Fibroblast of upper back skin (primary cell): ENCODE data around the gene STUB1.

Experiments used
- DNase-seq: peaks from one replicate; pipeline ENCODE4 v3.0.0-alpha.2; 2013

STUB1 gene

DNA sequence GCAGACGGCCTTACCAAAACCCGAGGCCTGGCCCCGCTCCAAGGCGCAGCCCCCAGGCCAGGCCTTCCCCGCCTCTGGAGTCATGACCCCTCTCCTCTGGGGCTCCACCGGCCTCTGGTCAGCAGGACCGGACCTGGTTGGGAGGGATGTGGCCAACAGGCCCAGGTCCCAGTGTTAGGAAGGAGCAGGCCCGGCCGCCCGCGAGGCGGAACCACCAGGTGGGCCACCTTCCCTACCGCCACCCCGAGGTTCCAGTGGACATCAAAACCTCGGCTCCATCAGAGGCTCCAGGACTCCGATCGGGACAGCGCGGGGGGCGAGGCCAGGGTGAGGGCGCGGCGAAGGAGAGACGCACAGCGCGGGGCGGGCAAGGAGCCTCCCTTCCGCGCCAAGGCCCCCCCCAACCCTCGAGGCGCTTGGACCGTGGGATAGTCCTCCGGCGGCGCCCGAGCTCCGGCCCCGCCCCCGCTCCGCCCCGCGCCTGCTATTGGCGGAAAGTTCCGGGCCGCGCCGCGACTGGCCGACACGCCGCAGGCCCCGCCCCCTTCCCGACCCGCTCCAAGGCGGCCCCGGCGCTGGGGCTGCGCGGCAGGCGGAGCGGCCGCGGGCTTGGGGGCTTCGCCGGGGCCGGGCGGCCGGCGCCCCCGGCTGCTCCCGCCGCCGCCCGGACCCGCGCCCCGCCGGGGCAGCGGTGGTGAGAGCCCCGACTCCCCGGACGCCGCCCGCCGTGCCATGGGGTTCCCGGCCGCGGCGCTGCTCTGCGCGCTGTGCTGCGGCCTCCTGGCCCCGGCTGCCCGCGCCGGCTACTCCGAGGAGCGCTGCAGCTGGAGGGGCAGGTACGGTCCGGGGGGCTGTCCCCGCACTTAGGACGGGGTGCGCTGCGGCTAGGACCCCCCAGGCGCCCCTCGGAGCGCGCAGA is 34.6 kb downstream of the STUB1 start, which contains the start of gene METRN:
Gene METRN, plus strand, starts transcription at position 561 of the 919 bp plus-strand sequence. Its CDS starts 172 bp downstream, at position 733.
- peak; percentile 82 for DNase-seq

DNA sequence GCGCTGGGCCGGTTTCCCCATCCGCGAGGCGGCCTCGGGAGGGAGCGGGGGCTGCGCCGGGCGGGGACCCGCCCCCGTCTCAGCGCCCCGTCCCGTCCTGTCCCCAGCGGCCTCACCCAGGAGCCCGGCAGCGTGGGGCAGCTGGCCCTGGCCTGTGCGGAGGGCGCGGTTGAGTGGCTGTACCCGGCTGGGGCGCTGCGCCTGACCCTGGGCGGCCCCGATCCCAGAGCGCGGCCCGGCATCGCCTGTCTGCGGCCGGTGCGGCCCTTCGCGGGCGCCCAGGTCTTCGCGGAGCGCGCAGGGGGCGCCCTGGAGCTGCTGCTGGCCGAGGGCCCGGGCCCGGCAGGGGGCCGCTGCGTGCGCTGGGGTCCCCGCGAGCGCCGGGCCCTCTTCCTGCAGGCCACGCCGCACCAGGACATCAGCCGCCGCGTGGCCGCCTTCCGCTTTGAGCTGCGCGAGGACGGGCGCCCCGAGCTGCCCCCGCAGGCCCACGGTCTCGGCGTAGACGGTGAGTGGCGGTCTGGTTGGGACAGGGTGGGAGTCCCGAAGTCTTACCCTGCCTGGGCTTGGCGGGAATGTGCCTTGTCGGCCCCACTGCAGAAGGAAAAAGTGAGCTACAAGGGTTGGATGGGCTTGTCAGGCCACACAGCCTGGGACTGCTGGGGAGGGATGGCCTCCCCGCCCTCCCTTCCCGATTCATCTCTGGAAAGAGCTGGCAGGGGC is 35.4 kb downstream of the STUB1 start:
- DNase-seq = no peak

DNA sequence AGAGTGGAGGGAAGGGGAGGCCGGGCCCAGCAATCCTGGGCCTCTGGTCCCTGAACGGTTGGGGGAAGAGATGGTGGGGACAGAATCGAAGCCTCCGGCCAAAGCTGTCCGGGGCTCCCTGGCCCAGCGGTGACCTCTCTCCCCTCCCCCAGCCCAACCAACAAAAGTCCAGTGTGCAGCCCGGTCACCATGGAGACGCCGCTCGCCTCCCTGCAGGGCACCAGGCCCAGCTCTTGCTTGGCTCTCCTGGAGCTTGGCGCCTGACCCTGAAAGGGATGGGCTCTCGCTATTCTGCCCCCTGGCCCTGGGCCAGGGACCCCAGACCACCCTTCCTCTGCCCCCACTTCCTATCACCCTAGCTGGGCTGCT is 36.0 kb downstream of the STUB1 start:
- no peak for DNase-seq

DNA sequence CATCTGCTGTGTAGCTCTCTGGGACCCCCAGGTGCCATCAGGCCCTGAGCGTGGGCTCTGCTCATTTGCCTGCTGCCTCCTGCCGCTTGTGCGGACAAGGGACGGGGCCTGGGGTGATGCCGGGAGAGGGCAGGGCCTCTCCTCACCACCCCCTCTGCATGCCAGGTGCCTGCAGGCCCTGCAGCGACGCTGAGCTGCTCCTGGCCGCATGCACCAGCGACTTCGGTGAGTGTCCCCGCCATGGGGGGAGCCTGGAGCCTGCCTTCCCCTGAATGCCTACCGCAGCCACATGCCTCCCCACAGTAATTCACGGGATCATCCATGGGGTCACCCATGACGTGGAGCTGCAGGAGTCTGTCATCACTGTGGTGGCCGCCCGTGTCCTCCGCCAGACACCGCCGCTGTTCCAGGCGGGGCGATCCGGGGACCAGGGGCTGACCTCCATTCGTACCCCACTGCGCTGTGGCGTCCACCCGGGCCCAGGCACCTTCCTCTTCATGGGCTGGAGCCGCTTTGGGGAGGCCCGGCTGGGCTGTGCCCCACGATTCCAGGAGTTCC is 36.6 kb downstream of the STUB1 start:
- DNase-seq = no peak

DNA sequence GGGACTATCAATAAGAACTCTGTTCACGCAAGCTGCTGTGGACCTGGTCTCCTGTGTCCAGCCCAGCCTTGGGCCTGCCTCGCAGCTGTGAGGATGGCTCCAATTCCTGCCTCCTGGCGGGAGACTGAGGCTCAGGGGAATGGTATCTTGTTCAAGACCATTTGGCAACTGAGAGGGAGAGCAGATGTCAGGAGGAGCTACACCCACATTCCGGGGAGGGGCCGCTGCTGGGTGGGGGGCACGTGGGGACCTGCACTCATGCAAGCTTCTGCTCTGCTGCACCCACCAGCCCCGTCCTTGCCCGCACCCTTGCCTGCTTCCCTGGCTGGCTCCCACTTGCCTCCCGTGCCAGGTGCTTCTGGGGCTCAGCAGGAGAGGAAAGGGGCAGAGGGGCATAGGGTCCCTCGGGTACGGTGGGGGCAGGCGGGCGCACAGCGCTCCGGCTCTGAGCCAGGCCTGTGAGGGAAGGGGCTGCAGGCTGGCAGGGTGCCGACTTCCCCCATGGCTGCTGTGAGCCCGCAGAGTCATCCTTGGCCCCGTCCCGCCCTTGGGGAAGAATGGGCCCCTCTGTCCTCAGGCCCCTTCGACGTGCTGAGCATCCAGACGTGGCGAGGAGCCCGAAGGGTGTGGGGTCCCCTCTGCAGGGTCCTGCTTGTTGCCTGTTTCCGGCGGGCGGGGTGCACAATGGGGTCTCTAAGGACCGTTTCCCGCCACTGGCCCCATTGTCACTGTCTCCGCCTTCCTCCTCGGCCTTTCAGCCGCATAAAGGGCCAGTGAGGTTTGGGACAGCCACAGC is 37.4 kb downstream of the STUB1 start:
- no peak for DNase-seq

DNA sequence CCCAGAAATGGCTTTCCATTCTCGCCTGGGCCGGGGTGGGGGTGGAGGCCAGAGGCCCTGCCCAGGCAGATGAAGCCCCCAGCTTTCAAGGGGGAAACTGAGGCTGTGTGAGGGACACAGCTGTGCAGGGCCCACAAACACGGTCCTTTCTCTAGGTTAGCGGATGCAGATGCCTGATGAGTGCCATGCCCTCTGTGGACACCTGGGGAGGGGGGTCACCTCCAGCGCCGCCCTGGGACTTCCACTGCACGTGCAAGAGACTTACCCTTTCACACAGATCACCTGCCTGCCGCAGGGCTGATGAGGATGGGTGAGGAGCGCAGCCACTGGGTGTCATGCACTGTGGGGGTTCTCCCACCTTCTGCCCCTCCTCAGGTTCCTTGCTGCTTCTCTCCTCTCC is 38.2 kb downstream of the STUB1 start:
- DNase-seq = no peak

DNA sequence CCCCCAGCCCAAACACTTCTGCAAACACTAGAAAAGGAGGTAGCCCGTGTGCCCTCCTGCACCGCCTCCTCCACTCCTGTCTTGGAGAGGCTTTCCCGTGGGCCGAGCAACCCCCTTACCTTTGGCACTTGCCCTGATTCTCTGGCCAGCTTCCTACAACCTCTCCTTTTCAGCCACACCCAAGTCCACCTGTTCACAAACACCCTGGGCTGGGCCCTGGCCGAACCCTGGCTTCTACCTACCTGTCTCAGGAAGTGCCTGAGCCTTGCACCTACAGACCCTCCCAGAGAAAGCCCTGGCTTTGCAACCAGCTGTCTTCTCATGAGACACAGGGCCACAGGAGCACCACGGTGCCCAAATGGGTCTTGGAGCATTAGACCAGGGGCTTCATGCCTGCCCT is 38.7 kb downstream of the STUB1 start:
- DNase-seq = no peak

DNA sequence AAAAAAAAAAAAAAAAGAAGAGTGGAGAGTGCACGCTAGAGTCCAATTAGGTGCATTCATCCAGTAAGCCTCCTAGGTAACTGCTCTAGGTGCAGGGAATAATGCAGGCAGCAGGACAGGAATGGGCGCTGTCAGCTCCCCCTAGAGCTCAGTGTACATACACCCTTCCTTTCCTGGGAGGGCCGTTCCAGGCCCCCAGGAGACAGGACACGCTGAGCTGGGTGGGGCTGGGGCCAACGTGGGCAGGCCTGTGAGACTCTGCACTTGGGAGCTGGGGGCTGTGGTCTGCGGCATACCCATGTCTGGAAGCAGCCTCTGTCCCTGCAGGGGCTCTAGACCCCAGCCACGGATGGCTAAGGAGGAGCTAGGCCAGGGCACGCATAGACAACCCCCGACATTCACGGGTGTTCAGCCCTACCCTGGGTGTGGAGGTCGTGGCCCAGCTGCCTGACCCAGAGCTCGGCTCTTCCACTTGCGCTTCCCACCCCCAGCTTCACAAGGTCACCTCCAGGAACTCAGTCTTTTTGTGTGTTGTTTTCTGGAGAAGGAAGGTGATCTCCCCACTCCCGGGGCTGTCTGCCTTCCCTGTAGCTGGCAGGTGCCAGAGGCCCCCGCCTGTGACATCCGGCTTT is 39.7 kb downstream of the STUB1 start:
- DNase-seq = no peak

DNA sequence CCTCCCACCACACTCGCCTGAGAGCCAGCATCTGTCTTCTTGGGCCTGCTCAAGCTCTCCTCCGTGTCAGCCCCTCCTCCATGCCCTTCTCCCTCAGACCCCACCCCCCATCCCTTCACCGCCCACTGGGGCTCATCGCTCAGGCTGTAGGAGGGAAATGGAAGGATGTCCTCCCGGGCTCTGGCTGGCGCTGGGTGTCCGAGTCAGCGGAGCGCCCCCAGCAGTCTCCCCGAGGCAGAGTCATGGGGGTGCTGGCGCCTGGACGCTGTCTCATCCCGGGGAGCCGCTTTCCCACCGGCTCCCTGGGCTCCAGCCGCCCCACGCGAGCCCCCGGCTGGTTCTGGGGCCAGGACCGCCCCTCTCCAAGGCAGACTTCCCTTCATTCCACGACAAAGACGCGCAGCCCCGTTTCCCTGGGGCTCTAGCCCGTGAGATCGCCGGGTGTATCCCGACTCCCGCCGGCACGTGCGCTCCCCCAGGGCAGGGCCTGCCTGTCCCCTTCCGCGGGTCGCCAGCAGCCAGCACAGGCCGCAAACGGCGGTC is 40.3 kb downstream of the STUB1 start:
- peak; percentile 72 for DNase-seq

DNA sequence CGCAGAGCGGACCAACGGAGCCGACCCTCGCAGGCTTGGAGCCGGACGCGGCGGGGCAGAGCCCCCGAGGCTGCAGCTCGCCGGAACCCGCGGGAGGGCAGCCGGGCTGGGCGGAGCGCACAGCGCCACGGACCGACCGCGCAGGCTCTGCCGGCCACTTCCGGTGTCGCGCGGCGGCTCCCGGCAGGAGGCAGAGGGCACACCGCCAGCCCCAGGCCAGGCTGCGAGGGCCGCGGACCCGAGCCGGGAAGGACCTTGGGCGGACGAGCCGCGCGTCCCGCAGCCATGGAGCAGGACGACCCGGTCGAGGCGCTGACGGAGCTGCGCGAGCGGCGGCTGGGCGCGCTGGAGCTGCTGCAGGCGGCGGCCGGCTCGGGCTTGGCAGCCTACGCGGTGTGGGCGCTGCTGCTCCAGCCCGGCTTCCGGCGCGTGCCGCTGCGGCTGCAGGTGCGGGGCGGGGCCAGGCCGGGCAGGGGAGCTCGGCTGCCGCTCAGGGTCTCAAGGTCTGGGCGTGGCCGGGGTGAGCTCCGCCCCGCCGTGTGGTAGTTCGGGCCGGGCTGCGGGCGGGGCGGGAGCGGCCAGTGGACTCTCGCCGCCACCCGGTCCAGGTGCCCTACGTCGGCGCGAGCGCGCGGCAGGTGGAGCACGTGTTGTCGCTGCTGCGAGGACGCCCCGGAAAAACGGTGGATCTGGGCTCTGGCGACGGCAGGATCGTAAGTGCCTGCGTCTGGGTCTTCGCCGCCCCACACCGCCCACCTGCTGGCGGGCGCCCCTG is 41.0 kb downstream of the STUB1 start, which contains the start of gene ANTKMT:
Gene ANTKMT, plus strand, starts transcription at position 157 of the 775 bp plus-strand sequence. Its CDS starts 129 bp downstream, at position 286.
- DNase-seq = peak; percentile 64

DNA sequence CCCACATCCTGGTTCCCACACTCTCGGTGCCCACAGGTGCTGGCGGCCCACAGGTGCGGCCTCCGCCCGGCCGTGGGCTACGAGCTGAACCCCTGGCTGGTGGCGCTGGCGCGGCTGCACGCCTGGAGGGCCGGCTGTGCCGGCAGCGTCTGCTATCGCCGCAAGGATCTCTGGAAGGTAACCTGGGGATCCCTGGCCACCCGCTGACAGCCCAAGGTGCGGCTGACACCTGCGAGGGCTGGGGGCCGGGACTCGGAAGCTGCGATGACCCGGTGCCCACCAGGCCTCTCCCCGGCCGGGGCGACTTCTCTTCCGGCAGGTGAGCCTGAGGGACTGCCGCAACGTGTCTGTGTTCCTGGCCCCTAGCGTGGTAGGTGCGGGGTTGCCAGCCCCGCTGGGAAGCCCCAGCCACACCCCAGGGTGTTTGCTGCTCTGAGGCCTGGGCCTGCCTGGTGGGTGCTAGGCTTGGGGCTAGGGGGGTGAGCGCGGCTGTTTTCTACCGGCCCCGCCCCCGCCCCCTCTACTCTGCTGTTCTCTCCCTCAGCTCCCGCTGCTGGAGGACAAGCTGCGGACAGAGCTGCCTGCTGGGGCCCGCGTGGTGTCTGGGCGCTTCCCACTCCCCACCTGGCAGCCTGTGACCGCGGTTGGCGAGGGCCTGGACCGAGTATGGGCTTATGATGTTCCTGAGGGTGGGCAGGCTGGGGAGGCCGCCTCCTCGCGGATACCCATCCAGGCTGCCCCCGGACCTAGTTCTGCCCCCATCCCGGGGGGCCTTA is 41.7 kb downstream of the STUB1 start:
- DNase-seq = no peak

DNA sequence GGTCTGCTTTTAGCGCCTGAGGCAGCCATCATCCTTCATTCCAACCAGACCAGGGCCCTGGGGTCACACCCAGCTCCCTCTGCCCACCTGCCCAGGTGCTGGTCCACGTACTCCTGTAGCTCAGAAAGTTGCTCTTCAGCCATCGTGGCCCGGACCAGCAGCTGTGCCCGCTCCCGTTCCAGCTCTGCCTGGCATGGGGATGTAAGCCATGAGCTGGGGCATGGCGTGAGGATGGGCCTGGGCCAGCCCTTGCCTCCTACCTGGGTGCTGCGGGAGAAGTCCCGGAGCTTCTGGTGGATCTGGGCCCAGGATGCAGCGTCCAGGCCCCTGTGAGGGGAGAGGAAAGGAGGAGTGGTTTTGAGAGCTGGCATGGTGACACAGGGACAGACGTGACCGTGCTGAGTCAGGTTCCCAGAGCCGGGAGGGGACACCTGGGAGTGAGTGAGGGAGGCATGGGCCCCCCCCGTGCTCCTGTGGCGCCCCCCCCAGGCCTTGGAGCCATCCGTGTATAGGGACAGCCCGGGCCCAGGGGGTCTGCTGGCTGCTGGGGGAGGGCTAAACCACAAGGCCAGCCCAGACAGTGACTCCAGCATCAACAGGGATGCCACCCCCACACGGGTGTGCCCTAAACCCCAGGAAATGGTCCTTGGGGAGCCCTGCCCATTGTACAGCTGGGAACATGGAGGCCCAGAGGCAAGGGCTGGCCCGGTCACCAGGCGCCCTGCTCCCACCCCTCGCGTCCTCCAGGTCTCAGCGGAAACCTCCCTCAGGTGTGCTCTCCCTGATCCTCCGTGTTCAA is 42.8 kb downstream of the STUB1 start:
- DNase-seq = no peak

DNA sequence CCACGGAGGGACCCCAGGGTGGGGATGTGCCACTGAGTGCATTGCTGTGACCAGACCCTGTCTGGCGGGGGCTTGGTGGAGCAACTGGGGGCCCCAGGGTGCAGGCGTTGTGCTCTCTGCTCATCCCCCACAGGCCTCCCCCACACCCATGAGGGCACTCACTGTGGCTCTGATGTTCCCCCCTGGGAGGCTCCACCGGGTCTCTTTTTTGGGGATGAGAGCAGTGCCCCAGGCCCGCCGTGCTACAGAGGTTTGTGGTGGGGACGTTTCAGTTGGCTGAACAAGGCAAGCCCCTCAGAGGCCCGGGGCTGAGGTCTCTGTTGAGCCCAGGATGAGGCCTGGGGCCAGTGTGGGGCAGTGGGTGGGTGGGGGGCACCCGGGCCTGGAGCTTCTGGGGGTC is 43.5 kb downstream of the STUB1 start:
- no peak for DNase-seq

DNA sequence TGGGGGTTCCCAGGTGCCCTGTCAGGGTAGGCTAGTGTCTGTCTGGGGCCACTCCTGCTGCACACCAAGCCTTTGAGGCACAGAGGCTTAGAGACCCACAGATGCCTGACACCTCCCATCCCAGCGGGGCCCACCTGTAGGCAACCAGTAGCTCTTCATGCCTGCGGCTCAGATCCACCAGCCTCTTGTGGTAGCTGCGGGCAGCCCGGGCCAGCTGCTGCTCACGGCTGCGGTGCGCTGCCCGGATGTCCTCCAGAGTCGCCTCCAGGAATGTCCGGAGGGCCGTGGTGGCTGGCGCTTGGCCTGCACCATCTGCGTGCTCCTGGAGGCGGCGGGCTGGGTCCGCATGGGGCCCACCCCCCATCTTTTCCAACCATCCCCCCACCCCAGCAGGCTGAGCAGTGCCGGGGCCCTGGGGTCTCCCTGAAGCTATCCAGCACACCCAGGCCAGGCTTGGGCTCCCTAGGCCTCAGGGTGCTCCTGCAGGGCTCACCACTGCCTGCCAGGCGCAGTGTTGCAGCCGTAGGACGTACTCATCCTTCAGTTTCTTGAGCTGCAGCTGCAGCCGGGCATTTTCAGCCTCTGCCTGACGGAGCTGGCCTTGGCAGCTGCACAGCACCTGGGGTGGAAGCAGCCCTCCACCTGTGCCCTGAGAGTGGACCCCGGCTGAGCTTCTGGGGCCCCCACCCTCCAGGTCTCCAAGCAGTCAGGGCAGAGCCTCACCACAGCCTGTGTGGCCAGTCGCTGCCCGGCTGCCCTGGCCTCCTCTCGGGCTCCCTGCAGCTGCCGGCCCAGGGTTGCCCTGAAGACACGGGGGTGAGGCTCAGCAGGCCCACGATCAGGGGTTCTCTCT is 44.2 kb downstream of the STUB1 start:
- no peak for DNase-seq

DNA sequence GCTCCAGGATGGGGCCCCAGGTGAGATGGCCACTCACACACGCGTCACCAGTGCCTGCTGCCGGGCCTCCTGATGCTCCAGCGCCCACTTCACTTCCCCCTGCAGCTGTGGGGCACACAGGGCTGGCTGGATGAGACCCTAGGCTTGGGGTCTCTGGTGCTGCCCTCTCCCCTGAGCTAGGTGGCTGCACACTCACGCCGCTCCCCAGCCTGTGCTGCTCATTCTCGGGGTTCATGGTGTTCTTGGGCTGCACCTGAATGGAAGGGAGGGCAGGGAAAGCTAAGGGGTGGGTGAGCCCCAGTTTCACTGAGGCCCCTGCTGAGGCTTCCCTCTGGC is 44.8 kb downstream of the STUB1 start:
- no peak for DNase-seq

DNA sequence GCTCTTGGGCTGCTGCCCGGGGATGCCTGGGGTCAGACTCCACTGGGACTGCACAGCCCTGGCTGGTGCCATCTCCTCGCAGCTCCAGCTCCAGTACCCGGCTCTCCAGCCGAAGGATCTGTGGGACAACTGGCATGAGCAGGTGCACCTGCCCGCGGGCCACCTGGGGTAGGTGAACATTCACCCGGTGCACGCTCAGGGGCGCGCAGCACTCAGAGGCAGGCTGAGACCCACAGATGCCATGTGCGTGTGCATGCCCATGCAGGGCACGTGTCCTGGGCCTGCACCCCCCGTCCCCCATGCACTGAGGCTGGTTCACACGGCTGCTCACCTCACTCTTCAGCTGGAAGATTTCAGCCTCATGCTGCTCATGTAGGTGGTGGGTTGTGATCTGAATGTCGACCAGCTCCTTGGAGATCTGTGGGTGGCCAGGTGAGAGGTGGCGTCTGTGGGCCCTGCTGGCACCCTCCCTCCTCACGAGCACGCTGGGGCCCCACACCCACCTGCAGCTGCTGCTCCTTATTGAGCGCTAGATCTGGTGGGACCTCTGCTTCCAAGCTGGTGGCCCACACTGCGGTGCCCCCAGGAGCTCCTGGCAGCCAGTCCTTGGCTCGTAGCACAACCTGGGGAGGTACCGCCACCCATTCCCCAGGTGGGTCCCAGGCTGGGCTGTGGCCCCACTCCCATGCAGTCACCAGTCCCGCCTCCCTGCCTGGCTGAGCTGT is 45.4 kb downstream of the STUB1 start:
- DNase-seq = no peak

DNA sequence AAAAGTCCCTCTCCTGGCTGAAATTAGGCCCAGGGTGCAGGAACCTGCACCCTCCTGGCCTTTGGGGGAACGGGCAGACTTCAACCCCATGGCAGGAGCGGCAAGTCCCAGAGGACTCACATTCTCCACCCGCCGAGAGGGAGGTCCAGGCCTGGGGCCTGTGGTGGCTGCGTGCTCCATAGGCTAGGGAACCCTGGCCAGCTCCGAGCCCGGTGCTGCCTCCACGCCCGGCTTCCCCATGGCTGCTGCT is 45.9 kb downstream of the STUB1 start:
- no peak for DNase-seq
